Amygdala (tissue), 56 donors: ENCODE data around the gene DAZAP1.
"Not testable (repeated sequence)": the region's sequence is repeated elsewhere in the genome, so short reads cannot be mapped to it uniquely, and the experiment has no call there.

ENCODE experiments used
- DNase-seq, 56 donors: peaks; one replicate each; lab custom pipeline; 2025; lab: John Stamatoyannopoulos, UW

DAZAP1 gene

DNA sequence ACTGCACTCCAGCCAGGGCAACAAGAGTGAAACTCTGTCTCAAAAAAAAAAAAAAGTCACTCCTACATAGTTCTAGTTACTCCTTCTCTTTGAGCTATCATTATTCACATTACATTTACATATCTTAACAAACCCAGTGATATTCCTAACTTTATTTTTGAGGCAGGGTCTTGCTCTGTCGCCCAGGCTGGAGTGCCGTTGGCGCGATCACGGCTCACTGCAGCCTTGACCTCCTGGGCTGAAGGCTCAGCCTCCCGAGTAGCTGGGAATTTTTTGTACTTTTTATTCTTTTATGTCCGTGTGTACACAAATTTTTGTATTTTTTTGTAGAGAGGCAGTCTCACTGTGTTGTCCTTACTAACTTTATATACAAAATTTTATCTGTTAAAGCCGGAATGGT, 30.2 kb downstream of the DAZAP1 start:
- no peak for DNase-seq

DNA sequence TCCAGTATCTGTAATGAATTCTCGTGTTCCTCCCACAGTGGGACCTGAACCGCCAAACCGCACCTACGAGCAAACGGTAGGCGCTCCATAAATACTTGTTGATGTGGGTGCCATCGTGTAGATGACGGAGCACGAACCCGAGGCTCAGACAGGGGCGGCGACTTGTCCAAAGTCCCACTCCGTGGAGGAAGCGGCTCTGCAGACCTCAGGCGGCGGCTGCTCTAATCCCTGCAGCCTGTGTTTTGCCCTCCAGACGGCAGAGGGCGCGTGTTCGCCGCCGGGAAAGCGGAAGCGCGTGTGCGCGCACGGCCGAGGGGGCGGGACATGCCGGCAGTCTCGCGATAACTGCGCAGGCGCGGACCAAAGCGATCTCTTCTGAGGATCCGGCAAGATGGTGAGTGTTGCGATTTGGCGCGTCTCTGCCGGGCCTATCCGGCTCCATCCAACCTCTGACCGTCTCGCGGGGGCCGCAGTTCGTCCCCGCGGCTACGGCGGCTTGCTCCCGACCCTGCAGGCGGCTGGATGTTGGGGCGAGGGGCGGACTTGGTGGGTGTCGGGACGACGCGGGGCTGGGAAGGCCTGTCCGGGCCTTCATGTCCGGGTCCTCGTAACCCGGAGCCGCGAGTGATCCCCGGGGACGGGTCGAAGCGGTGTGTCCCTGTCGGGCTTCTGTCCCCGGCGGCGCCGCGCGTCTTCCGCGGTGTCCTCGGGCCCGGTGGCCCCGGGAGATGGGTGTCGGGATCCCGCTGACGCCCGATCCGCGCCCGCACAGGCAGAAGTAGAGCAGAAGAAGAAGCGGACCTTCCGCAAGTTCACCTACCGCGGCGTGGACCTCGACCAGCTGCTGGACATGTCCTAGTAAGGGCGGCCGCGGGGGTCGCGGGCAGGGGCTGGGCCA, 30.9 kb downstream of the DAZAP1 start, which contains the start of gene RPS15:
Gene RPS15 (plus strand): TSS at position 362 of the 898 bp plus-strand sequence. CDS start 30 bp downstream, at position 392.
- peak; percentile 48 to 95 (median 86) for DNase-seq

DNA sequence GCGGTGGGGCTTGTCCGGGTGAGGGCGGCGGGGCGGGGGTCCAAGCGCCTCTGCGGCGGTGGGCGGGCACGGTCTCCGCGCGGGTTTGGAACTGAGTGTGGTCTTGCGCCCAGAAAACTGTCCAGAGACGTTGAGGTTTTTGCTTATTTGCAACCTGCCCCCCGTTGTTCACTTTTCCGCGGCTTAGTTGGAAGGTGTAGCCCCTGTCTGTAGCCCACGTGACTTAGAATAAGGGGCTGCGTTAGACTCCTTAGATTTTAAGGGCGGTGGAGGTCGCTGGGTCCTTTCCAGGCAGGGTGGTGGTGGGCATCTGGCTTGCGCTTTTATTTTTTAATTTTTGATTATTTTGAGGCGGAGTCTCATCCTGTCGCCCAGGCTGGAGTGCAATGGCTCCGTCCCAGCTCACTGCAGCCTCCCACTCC, 31.6 kb downstream of the DAZAP1 start:
- DNase-seq: no peak

DNA sequence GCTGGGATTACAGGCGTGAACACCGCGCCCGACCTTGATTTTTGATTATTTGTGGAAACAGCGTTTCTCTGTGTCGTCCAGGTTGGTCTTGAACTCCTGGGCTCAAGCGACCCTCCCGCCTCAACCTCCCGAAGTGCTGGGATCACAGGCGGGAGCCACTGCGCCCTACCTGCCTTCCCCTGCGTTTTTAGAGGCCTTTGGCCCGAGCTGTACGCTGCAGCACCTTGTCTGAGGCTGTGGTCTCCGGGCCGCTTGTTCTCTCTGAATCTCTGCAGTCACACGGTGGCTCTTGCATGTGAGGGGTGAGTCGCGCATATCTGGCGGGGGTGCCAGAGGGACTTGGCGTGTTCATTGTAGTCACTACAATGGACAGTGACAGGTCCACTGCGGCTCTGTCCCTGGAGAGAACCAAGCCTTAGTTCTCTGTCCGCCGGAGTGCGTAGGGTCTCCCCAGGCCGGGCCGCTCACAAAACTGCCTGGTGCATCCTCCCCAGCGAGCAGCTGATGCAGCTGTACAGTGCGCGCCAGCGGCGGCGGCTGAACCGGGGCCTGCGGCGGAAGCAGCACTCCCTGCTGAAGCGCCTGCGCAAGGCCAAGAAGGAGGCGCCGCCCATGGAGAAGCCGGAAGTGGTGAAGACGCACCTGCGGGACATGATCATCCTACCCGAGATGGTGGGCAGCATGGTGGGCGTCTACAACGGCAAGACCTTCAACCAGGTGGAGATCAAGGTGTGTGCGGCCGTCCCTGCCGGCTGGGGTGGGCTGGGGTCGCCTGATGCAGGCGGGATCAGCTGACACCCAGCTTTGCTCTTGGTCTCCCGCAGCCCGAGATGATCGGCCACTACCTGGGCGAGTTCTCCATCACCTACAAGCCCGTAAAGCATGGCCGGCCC, 32.4 kb downstream of the DAZAP1 start:
- not testable (repeated sequence) for DNase-seq

DNA sequence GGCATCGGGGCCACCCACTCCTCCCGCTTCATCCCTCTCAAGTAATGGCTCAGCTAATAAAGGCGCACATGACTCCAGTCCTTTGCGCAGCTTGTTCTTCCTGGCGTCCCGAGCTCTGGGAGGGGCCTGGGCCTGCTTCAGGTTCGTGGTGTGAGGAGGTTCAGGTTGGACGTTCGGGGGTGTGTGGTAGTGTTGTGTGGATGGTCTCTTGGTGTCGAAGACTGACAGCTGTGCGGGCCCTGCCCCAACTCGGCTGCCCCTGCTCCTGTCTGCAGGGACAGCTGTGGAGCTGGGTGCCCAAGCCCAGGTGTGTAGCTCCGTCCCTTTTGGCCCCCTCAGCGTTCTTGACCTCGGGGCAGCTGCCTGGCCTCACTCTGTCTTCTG, 33.0 kb downstream of the DAZAP1 start:
- no peak for DNase-seq

DNA sequence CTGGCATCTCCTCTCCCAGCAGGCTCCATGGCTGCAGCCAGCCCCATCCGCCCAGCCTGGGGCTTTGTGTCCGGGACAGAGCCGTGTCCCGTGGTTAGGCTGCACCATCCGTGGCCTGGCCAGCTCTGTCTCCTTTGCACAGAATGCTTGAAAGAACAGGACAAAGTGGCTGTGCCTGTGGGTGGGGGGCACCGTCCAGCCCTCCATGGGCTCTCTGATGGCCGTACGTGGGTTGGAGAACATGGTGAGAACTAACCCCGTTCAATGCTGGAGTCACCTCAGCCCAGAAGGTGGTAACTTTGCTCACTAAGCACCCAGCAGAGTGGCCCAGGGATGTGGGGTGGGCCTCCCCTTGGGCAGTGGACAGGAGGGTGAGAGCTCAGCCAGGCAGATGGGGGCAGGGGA, 33.6 kb downstream of the DAZAP1 start:
- DNase-seq: no peak

DNA sequence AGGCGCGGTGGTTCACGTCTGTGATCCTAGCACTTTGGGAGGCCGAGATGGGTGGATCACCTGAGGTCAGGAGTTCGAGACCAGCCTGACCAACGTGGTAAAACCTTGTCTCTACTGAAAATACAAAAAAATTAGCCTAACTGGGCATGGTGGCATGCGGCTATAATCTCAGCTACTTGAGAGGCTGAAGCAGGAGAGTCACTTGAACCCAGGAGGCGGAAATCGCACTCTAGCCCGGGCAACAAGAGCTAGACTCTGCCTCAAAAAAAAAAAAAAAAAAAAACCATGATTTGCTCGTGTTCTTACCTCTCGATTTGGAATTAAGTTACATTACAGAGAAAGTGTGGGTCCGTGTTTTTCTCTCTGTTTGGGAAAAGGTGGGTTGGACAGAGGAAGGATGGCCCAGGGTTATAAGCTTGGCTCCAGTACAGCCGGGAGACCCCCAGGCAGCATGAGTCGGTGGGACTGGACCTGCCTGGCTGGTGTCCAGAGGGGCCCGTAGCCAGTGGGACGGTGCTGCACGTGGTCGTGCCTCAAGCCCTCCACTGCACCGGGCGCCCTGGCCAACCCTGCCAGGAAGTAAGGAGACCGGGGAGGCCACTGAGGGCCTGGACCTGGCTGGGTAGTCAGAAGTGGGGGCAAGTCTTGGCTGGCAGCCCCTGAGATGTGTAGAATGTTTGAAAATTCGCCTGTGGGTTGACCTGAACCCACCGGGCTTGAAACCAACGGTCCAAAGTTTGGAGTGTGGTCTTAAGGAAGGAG, 34.5 kb downstream of the DAZAP1 start:
- no peak for DNase-seq

DNA sequence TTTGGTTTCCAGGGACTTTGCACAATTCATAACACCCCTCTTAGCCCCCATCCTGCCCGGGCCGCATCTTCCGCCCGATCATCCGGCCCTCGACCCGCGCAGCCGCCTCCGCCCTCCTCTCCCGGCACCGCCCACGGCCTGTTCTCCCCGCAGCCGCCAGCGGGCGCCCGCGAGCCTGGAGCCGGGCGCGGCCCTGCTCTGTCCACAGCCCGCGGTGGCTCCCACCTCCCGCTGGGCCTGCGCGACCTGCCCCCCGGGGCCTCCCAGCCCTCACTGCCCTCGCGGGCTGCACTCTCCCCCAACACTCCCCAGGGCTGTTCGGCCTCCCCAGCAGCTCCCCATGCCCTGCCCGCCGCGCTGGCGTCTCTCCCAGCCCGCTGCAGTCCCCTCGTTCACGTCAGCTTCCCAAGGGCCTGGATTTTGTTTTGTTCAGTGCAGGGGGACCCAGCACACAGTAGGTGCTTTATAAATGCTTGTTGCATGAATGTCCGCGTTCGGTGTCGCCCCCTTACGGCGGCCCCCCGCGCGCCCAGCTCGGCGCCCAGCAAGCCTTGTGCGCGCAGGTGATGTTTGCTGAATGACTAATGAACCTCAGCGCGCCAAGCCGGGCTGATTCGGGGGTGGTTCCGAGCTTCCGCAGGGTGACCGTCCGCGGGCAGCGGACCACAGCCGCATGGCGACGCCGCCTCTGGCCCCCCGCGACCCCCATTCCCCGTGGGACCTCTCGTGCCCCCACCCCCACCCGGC, 38.0 kb downstream of the DAZAP1 start:
- DNase-seq: peak in 44 of 56 donors; percentile 8 to 79 (median 52)

DNA sequence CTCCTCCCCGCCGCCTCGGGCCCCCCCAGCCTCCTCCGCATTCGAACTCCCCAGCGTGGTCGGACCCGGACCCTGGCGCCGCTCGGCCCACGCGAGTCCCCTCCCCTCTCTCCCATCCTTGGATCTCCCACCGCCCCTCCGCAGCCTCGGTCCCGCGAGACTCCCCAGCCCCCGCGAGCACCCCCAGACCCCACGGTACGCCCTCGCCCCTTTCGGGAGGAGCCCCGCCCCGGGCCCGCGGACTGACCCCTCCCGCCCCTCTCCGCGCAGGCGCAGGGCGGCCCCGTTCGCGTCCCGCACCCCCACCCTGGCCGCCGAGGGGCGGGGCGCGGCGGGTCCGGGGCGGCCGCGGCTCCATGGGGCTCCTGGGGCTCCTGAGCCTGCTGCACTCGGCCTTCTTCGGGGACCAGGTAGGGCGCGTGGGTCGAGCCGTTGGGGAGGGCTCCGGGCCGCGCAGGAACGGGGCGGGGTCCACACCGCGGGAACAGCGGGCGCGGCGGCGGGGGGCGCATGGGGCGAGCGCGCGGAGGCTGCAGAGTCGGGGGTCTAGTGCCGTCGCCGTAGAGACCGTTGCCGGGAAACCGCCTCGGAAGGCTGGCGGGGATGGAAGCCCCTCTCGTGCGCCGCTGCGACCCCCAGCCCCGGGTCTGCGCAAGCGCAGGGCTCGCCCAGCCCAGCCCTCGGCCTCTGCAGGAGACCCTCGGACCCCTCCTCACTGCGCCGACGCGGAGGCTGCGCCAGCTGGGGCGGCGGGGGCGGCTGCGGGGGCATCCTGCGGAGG, 38.7 kb downstream of the DAZAP1 start:
- peak in 33 of 56 donors; percentile 8 to 70 (median 46) for DNase-seq

DNA sequence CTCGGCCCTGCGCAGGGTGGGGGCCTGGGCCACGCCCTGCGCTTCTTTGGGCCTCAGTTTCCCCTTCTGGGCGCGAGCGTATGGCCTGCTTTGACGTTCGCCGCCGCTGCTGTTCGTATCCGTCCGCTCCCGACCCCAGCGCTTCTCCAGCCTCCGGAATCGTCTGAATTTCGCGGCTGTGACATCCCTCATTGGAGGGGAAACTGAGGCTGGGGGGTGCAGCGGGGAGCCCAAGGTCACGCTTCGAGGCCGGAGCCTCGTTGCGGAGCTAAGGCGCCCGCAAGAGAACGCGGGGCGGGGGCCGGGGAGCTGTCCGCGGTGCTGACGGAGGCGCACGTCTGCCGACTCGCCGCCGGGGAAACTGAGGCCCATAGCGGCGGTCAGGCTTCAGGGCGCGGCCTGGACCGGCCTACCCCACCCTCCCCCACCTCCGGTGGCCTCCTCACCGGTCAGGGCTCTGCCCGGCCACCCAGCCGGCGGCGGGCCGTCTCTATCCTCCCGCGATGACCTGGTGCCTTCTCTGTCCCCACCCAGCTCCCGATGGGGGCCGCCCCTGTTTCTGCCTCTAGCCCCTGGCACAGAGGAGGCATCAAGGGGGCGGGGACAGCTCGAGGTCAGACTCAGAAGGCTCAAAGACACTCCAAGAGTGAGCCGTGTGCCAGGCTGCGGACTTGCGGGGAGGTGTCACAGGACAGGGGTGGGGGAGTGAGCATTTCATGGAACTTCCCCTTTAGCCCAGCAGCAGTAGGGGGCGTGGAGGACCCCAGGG, 39.5 kb downstream of the DAZAP1 start:
- peak in 7 of 56 donors; percentile 14 to 49 (median 31) for DNase-seq

DNA sequence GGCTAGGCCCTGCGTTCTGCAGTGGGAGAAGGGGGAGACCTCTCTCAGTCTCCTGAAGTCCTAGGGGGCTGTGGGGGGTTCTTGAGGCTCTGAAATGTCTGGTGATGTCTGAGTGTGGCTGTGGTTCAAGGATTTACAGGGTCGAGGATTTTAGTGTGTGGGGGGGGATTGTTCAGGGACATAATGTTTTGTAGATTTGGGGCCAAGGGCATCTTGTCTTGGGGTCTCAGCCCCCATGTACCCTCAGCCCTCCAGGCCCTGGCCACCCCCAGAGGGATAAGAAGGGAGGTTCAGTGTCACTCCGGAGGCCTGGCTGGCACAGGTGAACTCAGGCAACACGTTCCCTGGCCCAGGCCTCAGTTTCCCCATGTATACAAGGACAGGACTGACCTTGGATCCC, 40.1 kb downstream of the DAZAP1 start:
- DNase-seq: no peak

DNA sequence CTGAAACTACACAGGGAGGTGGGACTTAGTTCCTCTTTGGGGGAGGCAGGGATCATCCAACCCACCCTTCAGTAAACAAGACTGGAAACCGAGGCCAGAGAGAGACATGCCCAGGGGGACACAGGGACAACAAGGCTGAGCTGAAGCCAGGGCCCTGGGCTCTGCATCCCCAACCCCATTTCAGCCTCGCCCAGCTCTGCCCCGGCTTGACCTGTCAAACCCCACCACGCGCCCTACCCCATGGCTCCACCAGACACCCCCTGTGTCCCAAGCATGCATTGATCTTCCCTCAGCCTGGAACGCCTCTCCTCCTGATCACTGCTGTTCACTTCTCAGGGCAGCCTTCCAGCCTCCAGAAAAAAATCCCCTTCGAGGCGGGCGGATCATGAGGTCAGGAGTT, 40.6 kb downstream of the DAZAP1 start:
- DNase-seq: no peak

DNA sequence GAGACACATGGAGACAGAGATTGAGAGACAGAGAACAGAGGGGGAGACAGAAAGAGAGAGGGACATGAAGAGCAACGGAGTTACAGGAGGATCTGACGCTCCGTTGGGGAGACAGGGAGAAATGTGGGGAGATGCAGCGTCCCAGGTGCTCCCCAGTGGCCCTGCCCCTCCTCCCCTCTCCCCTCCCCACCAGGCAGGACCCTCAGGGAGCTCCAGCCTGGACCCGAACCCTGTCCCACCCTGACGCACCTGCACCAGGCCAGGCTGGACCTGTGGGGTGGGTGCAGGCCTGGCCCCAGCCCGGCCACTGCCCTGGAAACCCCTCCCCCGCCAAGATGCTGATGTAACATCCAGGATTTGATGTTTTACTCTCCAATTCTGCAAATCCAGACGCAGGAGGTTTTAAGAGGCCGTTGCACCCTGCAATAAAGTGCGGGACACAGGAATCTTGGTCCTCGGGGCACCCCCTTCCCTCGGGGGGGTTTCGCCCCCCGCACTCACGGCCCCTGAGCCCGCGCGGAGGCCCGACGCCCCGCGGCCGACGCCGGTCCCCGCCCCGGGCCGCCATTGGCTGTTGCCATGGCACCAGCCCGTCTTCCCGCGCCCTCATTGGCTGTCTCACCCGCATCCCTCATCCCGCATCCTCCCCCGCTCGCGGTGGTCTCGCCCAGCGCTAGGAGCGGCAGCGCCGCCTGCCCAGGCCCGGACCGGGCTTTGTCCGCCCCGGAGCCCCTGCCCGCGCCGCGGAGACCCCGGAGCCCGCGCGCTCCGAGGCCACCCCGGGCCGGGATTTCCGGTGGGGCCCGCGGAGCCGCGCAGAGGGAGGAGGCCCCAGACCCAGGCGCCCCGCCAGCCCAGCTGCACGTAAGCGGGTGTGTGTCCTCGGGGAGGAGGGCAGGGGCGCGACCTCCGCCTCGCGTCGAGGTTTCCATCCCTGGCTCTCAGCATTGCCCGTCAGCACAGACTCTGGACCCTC, 42.4 kb downstream of the DAZAP1 start, which contains the start of gene APC2:
Gene APC2 (plus strand): TSS at position 655 of the 976 bp plus-strand sequence. CDS start 2,881 bp downstream, outside the sequence.
- DNase-seq: peak in 55 of 56 donors; percentile 39 to 91 (median 80)

DNA sequence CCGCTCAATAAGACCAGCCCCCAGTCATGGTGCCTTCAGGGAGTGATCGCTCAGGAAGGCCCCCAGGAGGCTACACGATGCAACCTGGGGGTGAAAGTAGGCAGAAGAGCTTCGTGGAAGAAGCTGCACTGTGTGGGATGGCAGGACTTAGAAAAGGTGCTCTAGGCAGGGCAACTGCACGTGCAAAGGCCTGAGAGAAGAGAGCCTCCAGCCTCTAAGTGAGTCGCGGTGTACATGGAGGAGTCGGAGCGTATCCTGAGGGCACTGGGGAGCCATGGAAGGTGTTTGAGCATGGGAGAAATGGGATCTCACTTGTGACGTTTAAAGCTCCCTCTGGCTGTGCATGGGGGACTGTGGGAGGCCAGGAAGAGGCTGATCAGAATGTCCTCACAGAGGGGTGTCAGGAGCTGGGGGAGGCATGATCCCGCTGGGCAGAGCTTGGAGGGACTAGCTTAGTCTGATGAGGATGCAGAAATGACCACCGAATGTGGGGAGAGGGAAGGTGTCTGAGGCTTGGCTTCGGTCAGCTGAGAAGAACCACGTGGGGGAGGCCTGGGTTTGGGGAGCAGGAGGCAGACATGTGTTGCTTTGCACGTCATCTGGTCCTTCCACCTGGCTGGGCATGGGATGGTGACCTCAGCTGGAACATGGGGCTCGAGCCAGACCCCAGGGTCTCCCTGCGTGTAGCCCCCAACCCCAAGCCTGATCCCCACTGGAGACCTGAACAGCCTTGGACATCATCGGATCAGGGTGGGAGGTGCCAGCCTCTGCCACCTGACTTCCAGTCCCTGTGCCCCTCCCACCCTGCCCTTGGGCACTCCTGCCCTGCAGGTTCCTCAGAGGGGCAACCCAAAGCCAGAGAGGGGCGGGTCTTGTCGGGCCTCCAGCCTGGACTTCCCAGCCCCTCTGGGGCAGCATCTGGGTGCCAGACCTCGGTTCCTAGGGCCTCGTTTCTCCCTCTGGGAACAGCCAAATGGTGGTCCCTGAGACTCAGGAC, 43.6 kb downstream of the DAZAP1 start:
- peak in 31 of 56 donors; percentile 19 to 77 (median 50) for DNase-seq
